Activated naive CD8-positive, alpha-beta T cell treated with anti-CD3 and anti-CD28 coated beads, Interleukin-2, amount 50 U/mL, for 24 hours (primary cell): ENCODE measurements around the gene CDH16.

Experiments used
- ATAC-seq: fragments of 150-1000 bp; cut with Tn5 transposase; one replicate; pipeline ENCODE4 v1.10.0; 2021
- DNase-seq: peaks from one replicate; pipeline ENCODE4 v3.0.0; 2021
- H3K27ac Mint-ChIP-seq: one replicate; pipeline ENCODE4 v1.8.0; 2021; ENCODE audit warnings: mild to moderate bottlenecking, mixed read lengths
- H3K27me3 Mint-ChIP-seq: one replicate; pipeline ENCODE4 v1.8.0; 2021; ENCODE audit warnings: mixed read lengths
- H3K36me3 Mint-ChIP-seq: one replicate; pipeline ENCODE4 v1.8.0; 2021; ENCODE audit warnings: low read depth, mixed read lengths
- H3K4me1 Mint-ChIP-seq: one replicate; pipeline ENCODE4 v1.8.0; 2021; ENCODE audit warnings: mixed read lengths
- H3K4me3 Mint-ChIP-seq: one replicate; pipeline ENCODE4 v1.8.0; 2021; ENCODE audit warnings: mild to moderate bottlenecking, moderate library complexity, mixed read lengths
- H3K9me3 Mint-ChIP-seq: one replicate; pipeline ENCODE4 v1.8.0; 2021; ENCODE audit warnings: mixed read lengths

Gene CDH16

GRCh38 chr16:66915041-66915440 is 3.6 kb downstream of the CDH16 start:
- ATAC-seq (no peak), DNase-seq (no peak)
- no peaks in the 10 kb centered on the region for H3K9me3 Mint-ChIP-seq
- no peak overlapping the region for H3K27ac Mint-ChIP-seq
- peaks cover 1% of the 10 kb centered on the region for H3K4me1 Mint-ChIP-seq
- no peaks in the 10 kb centered on the region for H3K27me3 Mint-ChIP-seq
- no peak overlapping the region for H3K4me3 Mint-ChIP-seq
- H3K36me3 Mint-ChIP-seq, result no peaks in the 10 kb centered on the region

GRCh38 chr16:66914541-66914940 is 4.1 kb downstream of the CDH16 start:
- DNase-seq, result no peak
- peaks cover 1% of the 10 kb centered on the region for H3K4me1 Mint-ChIP-seq
- ATAC-seq, result no peak
- H3K27me3 Mint-ChIP-seq, result no peaks in the 10 kb centered on the region
- H3K27ac Mint-ChIP-seq, result no peak overlapping the region
- H3K4me3 Mint-ChIP-seq, result no peak overlapping the region
- H3K36me3 Mint-ChIP-seq, result no peaks in the 10 kb centered on the region
- no peaks in the 10 kb centered on the region for H3K9me3 Mint-ChIP-seq

- H3K4me1 Mint-ChIP-seq, result peaks cover 1% of the 10 kb centered on the region
- H3K27ac Mint-ChIP-seq, result no peak overlapping the region
- no peaks in the 10 kb centered on the region for H3K9me3 Mint-ChIP-seq
- DNase-seq (no peak), ATAC-seq (no peak)
- no peaks in the 10 kb centered on the region for H3K36me3 Mint-ChIP-seq
- H3K4me3 Mint-ChIP-seq, result no peak overlapping the region
- H3K27me3 Mint-ChIP-seq, result no peaks in the 10 kb centered on the region
These were observed 5.0 kb downstream of the CDH16 start for GRCh38 chr16:66913711-66914110.

GRCh38 chr16:66913081-66913480 is 5.6 kb downstream of the CDH16 start:
- H3K4me1 Mint-ChIP-seq, result peaks cover 1% of the 10 kb centered on the region
- H3K27me3 Mint-ChIP-seq, result no peaks in the 10 kb centered on the region
- H3K4me3 Mint-ChIP-seq, result no peak overlapping the region
- ATAC-seq, result no peak
- H3K36me3 Mint-ChIP-seq, result no peaks in the 10 kb centered on the region
- no peak overlapping the region for H3K27ac Mint-ChIP-seq
- DNase-seq, result no peak
- H3K9me3 Mint-ChIP-seq, result no peaks in the 10 kb centered on the region

GRCh38 chr16:66911801-66912200 is 6.9 kb downstream of the CDH16 start:
- ATAC-seq (no peak), DNase-seq (no peak)
- no peak overlapping the region for H3K27ac Mint-ChIP-seq
- no peak overlapping the region for H3K4me3 Mint-ChIP-seq
- H3K36me3 Mint-ChIP-seq, result no peaks in the 10 kb centered on the region
- peaks cover 1% of the 10 kb centered on the region for H3K4me1 Mint-ChIP-seq
- no peaks in the 10 kb centered on the region for H3K9me3 Mint-ChIP-seq
- H3K27me3 Mint-ChIP-seq, result no peaks in the 10 kb centered on the region

GRCh38 chr16:66911112-66911511 is 7.6 kb downstream of the CDH16 start:
- DNase-seq, result peak; percentile 13
- Mint-ChIP-seq H3K4me1 (peaks cover 4% of the 10 kb centered on the region), H3K4me3 (no peak overlapping the region), H3K27me3 (no peaks in the 10 kb centered on the region), H3K9me3 (no peaks in the 10 kb centered on the region), H3K36me3 (no peaks in the 10 kb centered on the region), H3K27ac (no peak overlapping the region)
- ATAC-seq, result peak; percentile 60

- H3K4me1 Mint-ChIP-seq, result peaks cover 6% of the 10 kb centered on the region
- DNase-seq, result no peak
- H3K9me3 Mint-ChIP-seq, result no peaks in the 10 kb centered on the region
- no peak overlapping the region for H3K4me3 Mint-ChIP-seq
- no peaks in the 10 kb centered on the region for H3K27me3 Mint-ChIP-seq
- ATAC-seq, result no peak
- no peaks in the 10 kb centered on the region for H3K36me3 Mint-ChIP-seq
- no peak overlapping the region for H3K27ac Mint-ChIP-seq
These were observed 8.3 kb downstream of the CDH16 start for GRCh38 chr16:66910175-66910940.

- Mint-ChIP-seq H3K27ac (no peak overlapping the region), H3K36me3 (no peaks in the 10 kb centered on the region), H3K27me3 (no peaks in the 10 kb centered on the region), H3K9me3 (no peaks in the 10 kb centered on the region), H3K4me1 (peaks cover 6% of the 10 kb centered on the region), H3K4me3 (no peak overlapping the region)
- ATAC-seq (no peak), DNase-seq (no peak)
These were observed 9.7 kb downstream of the CDH16 start for GRCh38 chr16:66908762-66909559.

GRCh38 chr16:66908116-66908515 is 10.6 kb downstream of the CDH16 start:
- Mint-ChIP-seq H3K9me3 (no peaks in the 10 kb centered on the region), H3K27ac (no peak overlapping the region), H3K4me1 (peaks cover 6% of the 10 kb centered on the region), H3K4me3 (no peak overlapping the region), H3K27me3 (no peaks in the 10 kb centered on the region), H3K36me3 (no peaks in the 10 kb centered on the region)
- DNase-seq (no peak), ATAC-seq (no peak)

GRCh38 chr16:66906916-66907836 is 11.5 kb downstream of the CDH16 start:
- Mint-ChIP-seq H3K4me1 (peaks cover 6% of the 10 kb centered on the region), H3K27ac (no peak overlapping the region), H3K4me3 (no peak overlapping the region), H3K9me3 (no peaks in the 10 kb centered on the region), H3K27me3 (no peaks in the 10 kb centered on the region), H3K36me3 (no peaks in the 10 kb centered on the region)
- no peak for ATAC-seq
- no peak for DNase-seq

- no peak overlapping the region for H3K4me3 Mint-ChIP-seq
These were observed 12.8 kb downstream of the CDH16 start for GRCh38 chr16:66905633-66906539.

GRCh38 chr16:66904846-66905632 is 13.6 kb downstream of the CDH16 start:
- DNase-seq (no peak), ATAC-seq (no peak)
- peaks cover 5% of the 10 kb centered on the region for H3K4me1 Mint-ChIP-seq
- H3K4me3 Mint-ChIP-seq, result no peak overlapping the region
- no peaks in the 10 kb centered on the region for H3K27me3 Mint-ChIP-seq
- no peaks in the 10 kb centered on the region for H3K36me3 Mint-ChIP-seq
- no peaks in the 10 kb centered on the region for H3K9me3 Mint-ChIP-seq
- H3K27ac Mint-ChIP-seq, result no peak overlapping the region

More at GRCh38 chr16:66905633-66906539, 12.8 kb downstream of the CDH16 start:
- Mint-ChIP-seq H3K36me3 (no peaks in the 10 kb centered on the region), H3K27me3 (no peaks in the 10 kb centered on the region), H3K9me3 (no peaks in the 10 kb centered on the region), H3K4me1 (peaks cover 5% of the 10 kb centered on the region), H3K27ac (no peak overlapping the region)
- ATAC-seq (no peak), DNase-seq (no peak)

- Mint-ChIP-seq H3K27ac (no peak overlapping the region), H3K36me3 (no peaks in the 10 kb centered on the region), H3K27me3 (no peaks in the 10 kb centered on the region), H3K9me3 (no peaks in the 10 kb centered on the region), H3K4me1 (peaks cover 5% of the 10 kb centered on the region), H3K4me3 (no peak overlapping the region)
- no peak for ATAC-seq
- DNase-seq, result no peak
These were observed 14.2 kb downstream of the CDH16 start for GRCh38 chr16:66904428-66904845.
